ENCODE data around the gene SCYL2. TPM values are rescaled to one million over a fixed set of nuclear protein-coding genes. Genes with fewer than 3 reads are reported as not detected.

SCYL2 gene
- total RNA-seq, 1 donor from 2014 or later = 35.9 TPM

GRCh38 chr12:100372853-100373640, 106.1 kb downstream of the SCYL2 start:
- DNase-seq (ENCODE audit: low spot score) = no peak

GRCh38 chr12:100375038-100375735, 108.2 kb downstream of the SCYL2 start:
- DNase-seq (ENCODE audit: low spot score) = no peak

GRCh38 chr12:100376161-100376560, 109.2 kb downstream of the SCYL2 start:
- DNase-seq (ENCODE audit: low spot score) = no peak

- DNase-seq (ENCODE audit: low spot score) = no peak
These were observed 114.4 kb downstream of the SCYL2 start for GRCh38 chr12:100381379-100381778.

GRCh38 chr12:100382338-100382737, 115.4 kb downstream of the SCYL2 start:
- no peak for DNase-seq (ENCODE audit: low spot score)

- DNase-seq (ENCODE audit: low spot score) = no peak
These were observed 116.9 kb downstream of the SCYL2 start for GRCh38 chr12:100383586-100384558.

- DNase-seq (ENCODE audit: low spot score) = no peak
These were observed 117.6 kb downstream of the SCYL2 start for GRCh38 chr12:100384559-100384935.

- DNase-seq (ENCODE audit: low spot score) = no peak
These were observed 121.4 kb downstream of the SCYL2 start for GRCh38 chr12:100388382-100388781.

Other genes starting within 250 kb of the SCYL2 start
- gene BLTP3B, start 124.3 kb upstream of the SCYL2 start, total RNA-seq (ENCODE audit: insufficient read depth, low replicate concordance) = 104 TPM
- gene ACTR6, start 66.4 kb upstream of the SCYL2 start, total RNA-seq (ENCODE audit: insufficient read depth, low replicate concordance) = 26.2 TPM
- not detected for gene DEPDC4, start 98 bp upstream of the SCYL2 start, total RNA-seq (ENCODE audit: insufficient read depth, low replicate concordance)
- gene SLC17A8, start 89.9 kb downstream of the SCYL2 start, total RNA-seq (ENCODE audit: insufficient read depth, low replicate concordance) = 1.7 TPM
- gene NR1H4, start 206.7 kb downstream of the SCYL2 start, total RNA-seq (ENCODE audit: insufficient read depth, low replicate concordance) = 1.7 TPM